ENCODE results near the gene MT1B.

GRCh38 chr16:56620339-56620897, 31.3 kb upstream of the MT1B start:
- TF ChIP-seq RAD21 (conservative IDR thresholded peaks at IDR 0.05) (no peak), CTCF (IDR thresholded peaks at IDR 0.05; ENCODE audit: poor library complexity, severe bottlenecking) (no peak)
